ENCODE measurements around the gene PRAMEF14.
"Not testable (repeated sequence)": the region's sequence is repeated elsewhere in the genome, so short reads cannot be mapped to it uniquely, and the experiment has no call there.

- not testable (repeated sequence) for TF ChIP-seq POLR2A (IDR thresholded peaks at IDR 0.05)
- TF ChIP-seq, protein P1, sequence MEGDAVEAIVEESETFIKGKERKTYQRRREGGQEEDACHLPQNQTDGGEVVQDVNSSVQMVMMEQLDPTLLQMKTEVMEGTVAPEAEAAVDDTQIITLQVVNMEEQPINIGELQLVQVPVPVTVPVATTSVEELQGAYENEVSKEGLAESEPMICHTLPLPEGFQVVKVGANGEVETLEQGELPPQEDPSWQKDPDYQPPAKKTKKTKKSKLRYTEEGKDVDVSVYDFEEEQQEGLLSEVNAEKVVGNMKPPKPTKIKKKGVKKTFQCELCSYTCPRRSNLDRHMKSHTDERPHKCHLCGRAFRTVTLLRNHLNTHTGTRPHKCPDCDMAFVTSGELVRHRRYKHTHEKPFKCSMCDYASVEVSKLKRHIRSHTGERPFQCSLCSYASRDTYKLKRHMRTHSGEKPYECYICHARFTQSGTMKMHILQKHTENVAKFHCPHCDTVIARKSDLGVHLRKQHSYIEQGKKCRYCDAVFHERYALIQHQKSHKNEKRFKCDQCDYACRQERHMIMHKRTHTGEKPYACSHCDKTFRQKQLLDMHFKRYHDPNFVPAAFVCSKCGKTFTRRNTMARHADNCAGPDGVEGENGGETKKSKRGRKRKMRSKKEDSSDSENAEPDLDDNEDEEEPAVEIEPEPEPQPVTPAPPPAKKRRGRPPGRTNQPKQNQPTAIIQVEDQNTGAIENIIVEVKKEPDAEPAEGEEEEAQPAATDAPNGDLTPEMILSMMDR (IDR thresholded peaks at IDR 0.05), result not testable (repeated sequence)
Measured at GRCh38 chr1:13302197-13302596, 44.7 kb downstream of the PRAMEF14 start.
